GM23338 (cell line): ENCODE results near the gene MZB1. TPM values are rescaled to one million over a fixed set of nuclear protein-coding genes. Genes with fewer than 3 reads are reported as not detected.

Experiments
- ATAC-seq: fragments of 200-7000 bp; cut with Tn5 transposase; 3 replicates; pipeline ENCODE4 v1.9.1; 2020
- DNase-seq: peaks from one replicate; pipeline ENCODE4 v3.0.0-alpha.2; 2015; ENCODE audit warnings: low spot score
- H2AFZ ChIP-seq: fragments of 200-600 bp; sonication (generic); 2 replicates; pipeline ENCODE4 v1.8.0; 2016; ENCODE audit warnings: antibody characterized with exemption, mild to moderate bottlenecking, moderate library complexity
- H3F3A ChIP-seq: fragments of 200-600 bp; sonication (generic); replicated peaks from 2 replicates; pipeline ENCODE4 v1.8.0; 2017; ENCODE audit warnings: antibody characterized with exemption, mixed run types, low read depth
- H3K27ac ChIP-seq: fragments of 200-600 bp; sonication (generic); 2 replicates; pipeline ENCODE4 v1.6.1; 2016; ENCODE audit warnings: low read depth
- H3K27me3 ChIP-seq: fragments of 200-600 bp; sonication (generic); 2 replicates; pipeline ENCODE4 v1.8.0; 2016; ENCODE audit warnings: mild to moderate bottlenecking, mixed run types, moderate library complexity; ENCODE audit not compliant: insufficient read depth
- H3K36me3 ChIP-seq: fragments of 200-600 bp; sonication (generic); 2 replicates; pipeline ENCODE4 v1.8.0; 2016; ENCODE audit warnings: mild to moderate bottlenecking; ENCODE audit not compliant: insufficient read depth
- H3K4me1 ChIP-seq: fragments of 200-600 bp; sonication (generic); 2 replicates; pipeline ENCODE4 v1.8.0; 2016; ENCODE audit warnings: mild to moderate bottlenecking, moderate library complexity; ENCODE audit not compliant: insufficient read depth
- H3K4me2 ChIP-seq: fragments of 200-600 bp; sonication (generic); 2 replicates; pipeline ENCODE4 v1.7.1; 2017; ENCODE audit warnings: mixed run types
- H3K4me3 ChIP-seq: fragments of 200-600 bp; sonication (generic); 2 replicates; pipeline ENCODE4 v1.6.1; 2016; ENCODE audit warnings: mixed run types
- H3K79me2 ChIP-seq: fragments of 200-600 bp; sonication (generic); replicated peaks from 2 replicates; pipeline ENCODE4 v1.8.0; 2017; ENCODE audit warnings: mild to moderate bottlenecking; ENCODE audit not compliant: insufficient read depth
- H3K9me2 ChIP-seq: fragments of 200-600 bp; sonication (generic); 2 replicates; pipeline ENCODE4 v1.8.0; 2017; ENCODE audit not compliant: insufficient read depth
- H4K20me1 ChIP-seq: fragments of 200-600 bp; sonication (generic); replicated peaks from 2 replicates; pipeline ENCODE4 v1.8.0; 2017; ENCODE audit warnings: mild to moderate bottlenecking; ENCODE audit not compliant: insufficient read depth
- H3K27ac Mint-ChIP-seq: 2 replicates; pipeline ENCODE4 v1.8.0; 2020; ENCODE audit warnings: inconsistent platforms, mild to moderate bottlenecking, moderate library complexity, mixed read lengths
- H3K27me3 Mint-ChIP-seq: 3 replicates; pipeline ENCODE4 v1.8.0; 2022; ENCODE audit warnings: low read depth, mild to moderate bottlenecking, moderate library complexity, mixed read lengths, inconsistent platforms; ENCODE audit not compliant: insufficient read depth, poor library complexity
- H3K36me3 Mint-ChIP-seq: 3 replicates; pipeline ENCODE4 v1.8.0; 2021; ENCODE audit warnings: low read depth, mild to moderate bottlenecking, inconsistent platforms, moderate library complexity, mixed read lengths
- H3K4me1 Mint-ChIP-seq: 3 replicates; pipeline ENCODE4 v1.8.0; 2020; ENCODE audit warnings: mild to moderate bottlenecking, inconsistent platforms, mixed read lengths
- H3K4me3 Mint-ChIP-seq: 3 replicates; pipeline ENCODE4 v1.8.0; 2021; ENCODE audit warnings: moderate library complexity, mild to moderate bottlenecking, inconsistent platforms, mixed read lengths
- H3K9me3 Mint-ChIP-seq: 3 replicates; pipeline ENCODE4 v1.8.0; 2020; ENCODE audit warnings: moderate library complexity, mild to moderate bottlenecking, inconsistent platforms, mixed read lengths
- CREB1 ChIP-seq: fragments of 250-450 bp; sonication (Bioruptor Pico); IDR thresholded peaks from 2 replicates; pipeline ENCODE4 v1.5.0; 2020; ENCODE audit warnings: low read depth, mild to moderate bottlenecking, moderate library complexity
- CTCF ChIP-seq, 2 experiments: fragments of 200-600 bp in 1 of 2; sonication (generic) in 1 of 2; conservative IDR thresholded peaks; 2 replicates each; pipeline versions ENCODE4 v1.5.1 to v1.6.1; 2016 to 2017; ENCODE audit warnings: antibody characterized with exemption in 2 of 2, low read depth in 2 of 2, mild to moderate bottlenecking in 2 of 2, moderate library complexity in 1 of 2
- NANOG ChIP-seq: IDR thresholded peaks from 2 replicates; pipeline ENCODE4 v1.6.1; 2016; ENCODE audit warnings: antibody characterized with exemption, borderline replicate concordance
- POLR2AphosphoS5 ChIP-seq: IDR thresholded peaks from 2 replicates; pipeline ENCODE4 v1.6.1; 2016; ENCODE audit warnings: antibody characterized with exemption, low read depth
- REST ChIP-seq: IDR thresholded peaks from one replicate; pipeline ENCODE4 v1.6.1; 2018; ENCODE audit warnings: antibody characterized with exemption; ENCODE audit not compliant: unreplicated experiment
- polyA plus RNA-seq: library from polyadenylated mRNA; unstranded; fragments of >200 nt; fragmentation: Nextera tagmentation; extraction: Ambion mirVana; gene quantifications from 2 replicates; pipeline ENCODE4 v1.2.1, GENCODE V29; 2016
- total RNA-seq: library from RNA; depleted of rRNA; stranded (reverse); fragments of >200 nt; shearing (Covaris generic); gene quantifications from 2 replicates; pipeline ENCODE4 v1.2.3, GENCODE V29; 2014

The MZB1 gene
- total and polyA plus RNA-seq, 2 experiments from 2014 or later = 0.52 to 1.6 TPM

GRCh38 chr5:139381837-139382761 is 7.6 kb downstream of the MZB1 start:
- Histone ChIP-seq H3K79me2 (no peaks in the 10 kb centered on the region), H3K4me1 (peaks cover 4% of the 10 kb centered on the region; the same call in 1 of the 2 replicates), H4K20me1 (no peaks in the 10 kb centered on the region; the same call in 1 of the 2 replicates), H2AFZ (no peak overlapping the region), H3K36me3 (no peaks in the 10 kb centered on the region), H3K4me3 (no peak overlapping the region), H3K27ac (no peak overlapping the region), H3K4me2 (no peak overlapping the region), H3K9me2 (no peaks in the 10 kb centered on the region), H3F3A (no peaks in the 10 kb centered on the region; the same call in 1 of the 2 replicates), H3K27me3 (no peaks in the 10 kb centered on the region)
- no peak for TF ChIP-seq REST
- no peak for TF ChIP-seq CTCF (conservative IDR thresholded peaks at IDR 0.05; ENCODE audit: low read depth in 2 of 2)
- Mint-ChIP-seq H3K4me1 (peaks cover 10% of the 10 kb centered on the region; the same call in 2 of the 3 replicates), H3K9me3 (no peaks in the 10 kb centered on the region), H3K27ac (no peak overlapping the region), H3K36me3 (no peaks in the 10 kb centered on the region; the same call in 2 of the 3 replicates), H3K27me3 (peaks cover 8% of the 10 kb centered on the region), H3K4me3 (no peak overlapping the region)
- DNase-seq = no peak
- no peak for ATAC-seq

- peaks cover 4% of the 10 kb centered on the region; the same call in 1 of the 2 replicates for H3K4me1 ChIP-seq
- ATAC-seq (no peak), DNase-seq (no peak)
- H3K9me3 Mint-ChIP-seq = no peaks in the 10 kb centered on the region
- H3K36me3 Mint-ChIP-seq = peaks cover 2% of the 10 kb centered on the region; the same call in 1 of the 3 replicates
- H2AFZ ChIP-seq = no peak overlapping the region
- no peak overlapping the region for H3K4me3 ChIP-seq
- no peaks in the 10 kb centered on the region for H3K79me2 ChIP-seq
- no peak overlapping the region for H3K4me2 ChIP-seq
- no peak overlapping the region for H3K27ac Mint-ChIP-seq
- no peak for TF ChIP-seq NANOG
- no peak for TF ChIP-seq CREB1
- no peak for TF ChIP-seq CTCF (conservative IDR thresholded peaks at IDR 0.05; ENCODE audit: low read depth in 2 of 2)
- TF ChIP-seq POLR2AphosphoS5 = no peak
- no peak for TF ChIP-seq REST
- peaks cover 8% of the 10 kb centered on the region for H3K27me3 Mint-ChIP-seq
- no peak overlapping the region for H3K4me3 Mint-ChIP-seq
- H3K4me1 Mint-ChIP-seq = peaks cover 10% of the 10 kb centered on the region; the same call in 2 of the 3 replicates
- H3K36me3 ChIP-seq = no peaks in the 10 kb centered on the region
- H3K27ac ChIP-seq = no peak overlapping the region
- no peaks in the 10 kb centered on the region; the same call in 1 of the 2 replicates for H3F3A ChIP-seq
- no peaks in the 10 kb centered on the region; the same call in 1 of the 2 replicates for H4K20me1 ChIP-seq
- no peaks in the 10 kb centered on the region for H3K27me3 ChIP-seq
- H3K9me2 ChIP-seq = no peaks in the 10 kb centered on the region
Measured at GRCh38 chr5:139379626-139380449, 9.9 kb downstream of the MZB1 start.
